Measurements from ENCODE around the gene XAB2.

DNA sequence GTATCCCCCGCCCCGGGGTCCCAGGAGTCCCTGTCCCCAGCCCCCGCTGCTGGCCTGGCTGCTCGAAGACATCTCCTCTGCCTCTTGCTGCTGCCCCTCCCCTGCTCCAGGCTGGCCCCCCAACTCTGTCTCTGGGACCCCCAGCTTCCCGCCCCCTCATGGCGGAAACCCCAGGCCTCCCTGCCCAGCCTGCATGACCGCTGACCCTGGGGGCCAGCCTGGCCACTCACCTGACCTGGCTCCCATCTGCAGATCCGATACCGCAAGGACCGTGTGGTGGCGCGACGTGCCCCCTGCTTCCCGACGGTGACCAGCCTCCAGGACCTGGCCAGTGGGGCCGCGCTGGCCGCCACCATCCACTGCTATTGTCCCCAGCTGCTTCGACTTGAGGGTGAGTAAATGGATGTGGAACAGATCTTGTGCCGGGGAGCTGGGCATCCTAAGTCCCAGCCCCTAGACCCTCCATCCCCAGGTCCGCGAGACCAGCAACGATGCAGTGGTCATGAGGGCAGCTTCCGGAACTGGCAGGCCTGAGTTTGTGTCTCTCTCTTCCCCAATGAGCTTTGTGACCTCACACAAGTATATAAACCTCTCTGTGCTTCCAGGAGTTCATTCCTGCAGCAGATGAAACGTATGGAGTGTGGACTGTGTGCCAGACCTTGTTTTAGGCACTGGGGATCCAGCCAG is 21.3 kb downstream of the XAB2 start:
- TF ChIP-seq, protein P1, sequence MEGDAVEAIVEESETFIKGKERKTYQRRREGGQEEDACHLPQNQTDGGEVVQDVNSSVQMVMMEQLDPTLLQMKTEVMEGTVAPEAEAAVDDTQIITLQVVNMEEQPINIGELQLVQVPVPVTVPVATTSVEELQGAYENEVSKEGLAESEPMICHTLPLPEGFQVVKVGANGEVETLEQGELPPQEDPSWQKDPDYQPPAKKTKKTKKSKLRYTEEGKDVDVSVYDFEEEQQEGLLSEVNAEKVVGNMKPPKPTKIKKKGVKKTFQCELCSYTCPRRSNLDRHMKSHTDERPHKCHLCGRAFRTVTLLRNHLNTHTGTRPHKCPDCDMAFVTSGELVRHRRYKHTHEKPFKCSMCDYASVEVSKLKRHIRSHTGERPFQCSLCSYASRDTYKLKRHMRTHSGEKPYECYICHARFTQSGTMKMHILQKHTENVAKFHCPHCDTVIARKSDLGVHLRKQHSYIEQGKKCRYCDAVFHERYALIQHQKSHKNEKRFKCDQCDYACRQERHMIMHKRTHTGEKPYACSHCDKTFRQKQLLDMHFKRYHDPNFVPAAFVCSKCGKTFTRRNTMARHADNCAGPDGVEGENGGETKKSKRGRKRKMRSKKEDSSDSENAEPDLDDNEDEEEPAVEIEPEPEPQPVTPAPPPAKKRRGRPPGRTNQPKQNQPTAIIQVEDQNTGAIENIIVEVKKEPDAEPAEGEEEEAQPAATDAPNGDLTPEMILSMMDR (IDR thresholded peaks at IDR 0.05): no peak
- no peak for TF ChIP-seq POLR2A (IDR thresholded peaks at IDR 0.05)

All from uterus (tissue), 2 donors.